ENCODE measurements around the gene KIF17.
A peak's percentile ranks its signal among the peaks of the same experiment; 100 is the strongest.

KIF17 gene

DNA sequence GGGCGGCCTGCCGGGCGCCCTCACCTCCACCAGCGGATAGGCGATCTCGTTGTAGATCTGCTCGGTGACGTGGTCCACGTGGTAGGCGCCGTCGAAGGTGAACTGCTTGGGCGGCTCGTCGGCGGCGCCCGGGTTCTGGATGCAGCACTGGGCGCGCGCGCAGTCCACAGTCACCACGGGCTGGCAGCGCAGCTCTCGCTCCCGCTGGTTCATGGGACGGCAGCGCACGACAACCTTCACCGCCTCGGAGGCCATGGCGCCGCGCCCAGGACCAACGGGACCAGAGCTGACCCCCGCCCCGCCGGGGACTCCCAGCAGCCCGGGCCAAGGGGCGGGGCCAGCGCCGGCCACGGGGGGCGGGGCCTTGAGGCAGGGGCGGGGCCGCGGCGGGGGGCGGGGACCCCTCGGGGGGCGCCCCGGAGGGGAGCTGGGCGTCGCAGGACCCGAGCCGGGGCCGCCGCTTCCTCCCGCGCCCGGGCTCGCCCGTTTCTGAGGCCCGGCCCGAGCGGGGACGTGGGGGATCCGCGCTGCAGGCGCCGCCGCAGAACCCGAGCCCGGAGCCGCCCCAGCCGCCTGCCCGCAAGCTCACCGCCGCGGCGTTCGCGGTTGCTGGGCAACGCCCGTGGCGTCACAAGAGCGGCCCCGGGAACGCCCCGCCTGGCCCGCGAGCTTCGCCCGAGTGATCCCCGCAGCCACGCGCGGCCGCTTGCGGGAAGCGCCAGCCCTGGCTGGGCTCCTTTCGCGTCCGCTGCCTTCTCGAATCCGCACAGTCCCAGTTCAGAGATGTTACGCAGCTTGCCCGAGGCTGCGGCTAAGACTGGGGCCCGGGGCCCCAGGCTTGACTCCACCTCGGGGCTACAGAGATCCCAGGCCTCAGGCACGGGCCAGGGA is at the start of gene KIF17:
TSS of gene KIF17 (minus strand) at position 556 of the 891 bp plus-strand sequence. CDS start at position 255, 301 bp downstream.
- peak; percentile 54 for DNase-seq

GRCh38 chr1:20767271-20767670 is 49.5 kb upstream of the KIF17 start:
- no peak for DNase-seq

- DNase-seq: no peak
Measured at GRCh38 chr1:20763417-20763816, 45.6 kb upstream of the KIF17 start.

DNA sequence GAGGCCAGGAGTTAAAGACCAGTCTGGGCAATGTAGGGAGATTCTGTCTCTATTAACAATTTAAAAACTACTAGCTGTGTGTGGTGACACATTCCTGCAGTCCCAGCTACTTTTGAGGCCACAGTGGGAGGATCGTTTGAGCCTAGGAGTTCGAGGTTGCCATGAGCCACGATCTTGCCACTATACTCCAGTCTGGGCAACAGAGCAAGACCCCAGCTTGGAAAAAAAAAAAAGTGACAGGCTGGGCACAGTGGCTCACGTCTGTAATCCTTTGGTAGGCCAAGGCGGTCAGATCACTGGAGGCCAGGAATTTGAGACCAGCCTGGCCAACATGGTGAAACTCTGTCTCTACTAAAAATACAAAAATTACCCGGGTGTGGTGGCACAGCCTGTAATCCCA is 42.5 kb upstream of the KIF17 start:
- no peak for DNase-seq

GRCh38 chr1:20753589-20753988 is 35.8 kb upstream of the KIF17 start:
- no peak for DNase-seq

DNA sequence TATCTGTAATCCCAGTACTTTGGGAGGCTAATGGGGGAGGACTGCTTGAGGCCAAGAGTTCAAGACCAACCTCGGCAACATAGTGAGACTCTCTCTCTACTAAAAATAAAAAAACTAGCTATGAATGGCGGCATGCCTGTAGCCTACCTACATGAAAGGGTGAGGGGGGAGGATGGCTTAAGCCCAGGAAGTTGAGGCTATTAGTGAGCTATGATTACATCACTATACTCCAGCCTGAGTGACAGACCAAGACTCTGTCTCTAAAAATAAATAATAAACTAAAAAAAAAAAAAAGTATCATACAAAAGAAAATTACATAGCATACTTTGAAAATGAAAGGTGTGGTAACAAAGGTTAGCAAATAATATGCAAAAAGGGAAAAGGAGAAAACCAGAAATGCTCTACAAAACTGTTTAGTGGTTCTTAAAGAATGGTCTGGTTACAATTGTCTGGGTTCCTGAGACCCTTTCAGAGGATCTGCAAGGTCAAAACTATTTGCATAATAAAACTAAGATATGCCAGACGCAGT is 33.7 kb upstream of the KIF17 start:
- no peak for DNase-seq

GRCh38 chr1:20742671-20743070 is 24.9 kb upstream of the KIF17 start:
- no peak for DNase-seq

DNA sequence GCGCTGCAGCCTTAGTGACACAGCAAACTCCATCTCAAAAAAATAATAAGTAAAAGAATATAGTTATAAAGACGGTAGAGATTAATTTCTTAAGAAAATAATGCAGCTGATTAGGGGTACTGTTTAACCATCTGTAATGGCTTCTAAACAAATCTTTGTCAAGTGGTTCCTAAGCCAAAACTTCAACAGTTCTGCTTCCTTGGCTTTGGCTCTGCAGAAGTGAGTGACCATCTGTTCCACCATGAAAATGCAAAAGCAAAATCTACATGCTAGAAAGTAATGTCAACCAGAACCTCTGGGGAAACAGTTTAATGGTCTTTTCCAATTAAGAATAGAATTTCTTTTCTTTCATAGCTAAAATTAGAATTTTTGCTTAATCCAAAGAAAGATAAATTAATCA is 23.0 kb upstream of the KIF17 start:
- no peak for DNase-seq

GRCh38 chr1:20739225-20739624 is 21.4 kb upstream of the KIF17 start:
- DNase-seq: no peak

DNA sequence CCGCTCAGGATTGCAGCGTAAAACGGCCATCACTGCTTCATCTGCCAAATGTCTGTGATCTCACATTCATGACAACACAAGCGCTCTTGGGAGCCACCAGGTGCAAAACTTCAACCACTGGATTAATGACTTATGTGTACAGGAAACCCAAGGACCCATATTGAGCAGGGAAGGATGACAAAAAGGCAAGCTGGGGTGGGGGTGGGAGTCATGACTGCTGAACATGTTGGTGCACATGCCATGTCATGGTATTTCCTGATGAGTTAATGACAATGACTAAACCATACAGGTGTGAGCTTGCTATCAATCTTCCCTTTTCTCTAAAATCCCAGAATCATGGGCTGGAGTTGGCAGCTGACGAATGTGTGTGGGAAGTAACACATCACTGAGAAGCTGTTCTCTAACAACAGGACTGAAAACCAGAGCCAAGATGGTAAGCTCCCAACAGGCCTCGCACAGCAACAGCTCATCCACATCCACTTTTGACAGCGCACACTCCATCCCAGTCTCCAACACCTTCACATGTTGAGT is 17.8 kb upstream of the KIF17 start:
- no peak for DNase-seq

DNA sequence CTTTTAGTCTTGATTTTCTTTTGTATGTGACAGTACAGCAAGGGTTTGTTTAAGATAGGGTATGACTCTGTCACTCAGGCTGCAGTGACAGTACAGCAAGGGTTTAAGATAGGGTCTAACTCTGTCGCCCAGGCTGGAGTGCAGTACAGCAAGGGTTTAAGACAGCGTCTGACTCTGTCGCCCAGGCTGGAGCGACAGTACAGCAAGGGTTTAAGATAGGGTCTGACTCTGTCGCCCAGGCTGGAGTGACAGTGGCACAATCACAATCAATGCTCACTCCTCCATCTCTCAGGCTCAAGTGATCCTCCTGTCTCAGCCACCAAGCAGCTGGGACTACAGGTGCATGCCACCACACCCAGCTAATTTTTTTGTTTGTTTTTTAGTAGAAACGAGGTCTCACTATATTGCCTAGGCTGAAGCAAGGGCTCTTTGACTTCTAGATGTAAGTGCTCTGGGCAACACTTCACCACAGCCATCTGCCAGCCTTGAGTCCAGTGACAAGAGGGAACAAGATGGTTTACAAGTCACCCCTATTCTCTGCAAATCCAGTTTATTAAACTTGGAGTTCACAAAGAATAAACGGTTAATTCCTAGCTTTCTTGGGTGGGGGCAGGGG is 15.7 kb upstream of the KIF17 start:
- no peak for DNase-seq

DNA sequence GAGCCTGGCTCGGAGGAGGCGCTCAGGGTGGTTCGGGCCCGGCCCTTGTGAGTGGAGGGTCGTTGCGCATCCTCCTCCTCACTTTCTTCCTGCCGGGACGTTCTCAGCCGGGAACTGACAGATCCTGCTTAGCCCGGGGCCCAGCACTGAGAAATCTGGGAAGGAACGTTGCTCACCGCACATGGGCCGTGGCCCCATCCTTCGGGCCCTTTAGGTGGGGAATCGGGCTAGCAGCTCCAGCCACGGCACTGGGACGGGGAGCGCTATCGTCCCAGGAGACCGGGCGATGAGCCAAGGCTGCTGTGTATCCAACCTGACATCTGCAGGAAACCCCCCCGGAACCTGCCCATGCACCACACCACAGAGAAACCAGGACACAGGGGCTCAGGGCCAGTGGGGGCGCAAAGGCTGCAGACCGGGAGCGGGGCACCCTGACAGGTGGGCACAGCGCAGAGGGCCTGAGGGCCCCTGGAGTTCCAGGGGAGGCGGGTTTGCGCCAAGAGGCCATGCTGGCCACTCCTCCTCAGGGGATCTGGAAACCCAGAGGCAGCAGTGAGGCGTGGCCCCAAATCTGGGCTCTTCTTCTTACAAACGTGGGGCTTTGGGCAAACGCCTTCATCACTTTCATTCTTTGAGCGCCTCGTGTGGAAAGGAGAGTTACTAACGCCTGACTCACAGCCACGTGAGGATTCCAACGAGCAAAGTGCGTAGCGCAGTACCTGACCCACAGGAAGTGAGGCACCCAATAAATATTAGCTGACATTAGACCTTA is 15.0 kb upstream of the KIF17 start, which contains the start of gene SH2D5:
TSS of gene SH2D5 (minus strand) at position 116 of the 772 bp plus-strand sequence. CDS start 4,659 bp downstream, outside the sequence.
- DNase-seq: peak; percentile 47

DNA sequence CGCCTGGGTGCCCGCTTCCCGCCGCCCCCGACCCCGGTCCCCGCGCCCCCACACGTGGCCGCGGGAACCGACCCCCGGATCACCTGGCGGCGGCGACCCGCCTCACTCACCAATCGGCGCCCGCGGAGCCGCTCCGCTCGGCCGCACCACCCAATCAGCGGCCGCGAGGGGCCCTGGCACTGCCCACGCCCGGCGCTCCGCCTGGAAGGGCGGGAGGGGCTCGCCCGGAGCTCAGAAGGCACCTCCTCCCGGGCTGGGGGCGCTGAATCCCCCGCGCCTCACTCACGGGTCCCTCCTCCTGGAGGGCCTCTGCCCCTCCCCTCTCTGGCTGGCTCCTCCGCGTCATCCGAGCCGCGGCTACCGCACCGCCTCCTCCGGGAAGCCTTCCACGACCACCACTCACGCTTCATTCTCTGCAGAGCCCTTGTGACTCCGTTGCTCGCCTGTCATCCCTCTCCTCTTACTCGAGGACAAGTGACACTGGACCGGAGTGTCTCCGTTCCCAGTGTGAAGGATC is 14.3 kb upstream of the KIF17 start:
- peak; percentile 45 for DNase-seq

- no peak for DNase-seq
Measured at GRCh38 chr1:20731057-20731991, 13.5 kb upstream of the KIF17 start.

DNA sequence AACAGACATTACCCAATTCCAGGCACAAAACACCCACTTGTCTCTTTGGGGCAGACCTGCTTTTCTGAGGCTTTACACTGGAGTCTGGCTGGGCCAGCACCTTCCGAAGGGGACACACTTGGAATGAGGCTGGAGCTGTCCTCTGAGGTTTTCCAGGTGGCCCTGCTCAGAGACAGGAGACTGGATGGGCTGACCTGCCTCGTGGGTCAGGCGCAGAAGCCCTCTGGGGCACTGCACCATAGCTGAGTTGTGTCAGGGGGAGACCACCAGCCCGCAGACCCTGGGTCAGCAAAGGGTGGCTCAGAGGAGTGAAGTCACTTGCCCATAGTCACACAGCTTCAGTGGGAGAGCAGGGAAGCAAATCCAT is 12.9 kb upstream of the KIF17 start:
- DNase-seq: no peak

- no peak for DNase-seq
Measured at GRCh38 chr1:20729990-20730689, 12.3 kb upstream of the KIF17 start.

GRCh38 chr1:20729155-20729931 is 11.5 kb upstream of the KIF17 start:
- DNase-seq: no peak

- DNase-seq: no peak
Measured at GRCh38 chr1:20728371-20729154, 10.8 kb upstream of the KIF17 start.

GRCh38 chr1:20727746-20728316 is 10.0 kb upstream of the KIF17 start:
- no peak for DNase-seq
